HG02623 (cell line): Measurements from ENCODE around the gene MAPK4.
"Not testable (repeated sequence)": the region's sequence is repeated elsewhere in the genome, so short reads cannot be mapped to it uniquely, and the experiment has no call there.

ENCODE experiments used
- ATAC-seq: cut with Tn5 transposase; IDR thresholded peaks from one replicate; pipeline ENCODE4 v1.9.1; 2021; ENCODE audit warnings: moderate library complexity; ENCODE audit not compliant: unreplicated experiment

The MAPK4 gene

DNA sequence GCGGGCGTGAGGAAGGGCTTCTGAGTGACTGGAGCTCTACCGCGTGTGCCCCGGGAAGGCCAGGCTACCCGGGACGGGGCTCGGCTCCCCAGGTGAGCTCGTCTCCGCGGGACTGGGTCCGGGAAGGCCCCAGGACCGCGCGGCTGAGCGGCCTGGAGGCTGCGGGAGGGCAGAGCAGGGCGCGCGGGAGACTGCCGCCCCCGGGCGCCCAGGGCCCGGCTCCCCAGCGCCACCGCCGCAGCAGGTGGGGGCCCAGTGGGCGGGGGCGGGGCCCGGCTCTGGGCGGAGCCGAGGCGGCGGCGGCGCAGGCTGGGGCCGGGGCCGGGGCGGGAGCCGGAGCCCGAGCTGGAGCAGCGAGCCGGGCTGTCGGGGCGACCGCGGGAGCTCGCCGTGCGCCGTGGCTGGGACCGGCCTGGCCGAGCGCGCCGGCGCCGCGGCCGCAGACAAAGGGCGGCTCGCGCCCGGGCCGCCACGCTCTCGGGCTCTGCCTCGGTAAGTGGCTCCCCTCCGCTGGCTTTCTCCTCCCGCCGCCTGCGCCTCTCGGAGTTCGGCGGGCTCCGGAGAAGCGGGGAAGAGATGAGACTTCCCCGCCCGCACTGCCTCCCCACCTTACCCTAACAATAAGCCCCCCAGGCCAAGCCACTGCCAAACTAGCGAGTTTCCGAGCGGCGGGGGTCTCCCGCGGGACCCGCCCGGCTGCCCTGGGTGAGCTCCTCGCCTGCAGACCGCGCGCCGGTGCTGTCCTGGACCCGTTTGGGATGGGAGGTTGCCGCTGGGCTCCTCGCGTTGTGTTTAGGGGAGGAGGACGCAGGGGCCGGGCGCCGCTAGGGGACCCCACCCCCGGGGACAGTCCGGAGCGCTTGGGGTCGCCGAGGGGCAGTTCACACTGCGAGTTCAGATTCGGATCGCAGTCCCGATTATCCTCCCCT lies at the start of gene MAPK4:
Gene MAPK4 (plus strand): TSS at position 336 of the 929 bp plus-strand sequence. CDS start 103,872 bp downstream, outside the sequence.
- ATAC-seq, result peak; percentile 48

- ATAC-seq, result not testable (repeated sequence)
Observed at GRCh38 chr18:50517277-50517676, 42.6 kb upstream of the MAPK4 start.

- no peak for ATAC-seq
Observed at GRCh38 chr18:50518787-50519546, 40.9 kb upstream of the MAPK4 start.

DNA sequence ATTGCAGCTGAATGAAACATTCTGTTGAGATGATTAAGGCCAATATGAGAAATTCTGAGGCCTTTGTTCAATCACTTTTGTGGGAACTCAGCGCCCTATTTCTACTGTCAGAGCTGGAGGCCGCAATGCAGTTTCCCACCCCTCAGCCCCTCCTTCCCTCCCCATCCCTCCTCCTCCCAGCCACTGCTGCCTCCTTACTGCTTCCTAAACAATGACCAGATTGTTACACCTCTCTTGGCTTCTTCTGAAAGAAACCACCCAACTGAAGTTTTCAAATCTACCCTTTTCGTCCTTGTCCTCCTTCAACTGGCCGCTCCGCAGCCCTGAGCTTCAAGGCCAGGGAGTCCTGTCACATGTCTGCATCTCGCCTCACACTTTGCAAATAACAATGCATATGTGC lies 36.7 kb upstream of the MAPK4 start:
- ATAC-seq, result no peak

DNA sequence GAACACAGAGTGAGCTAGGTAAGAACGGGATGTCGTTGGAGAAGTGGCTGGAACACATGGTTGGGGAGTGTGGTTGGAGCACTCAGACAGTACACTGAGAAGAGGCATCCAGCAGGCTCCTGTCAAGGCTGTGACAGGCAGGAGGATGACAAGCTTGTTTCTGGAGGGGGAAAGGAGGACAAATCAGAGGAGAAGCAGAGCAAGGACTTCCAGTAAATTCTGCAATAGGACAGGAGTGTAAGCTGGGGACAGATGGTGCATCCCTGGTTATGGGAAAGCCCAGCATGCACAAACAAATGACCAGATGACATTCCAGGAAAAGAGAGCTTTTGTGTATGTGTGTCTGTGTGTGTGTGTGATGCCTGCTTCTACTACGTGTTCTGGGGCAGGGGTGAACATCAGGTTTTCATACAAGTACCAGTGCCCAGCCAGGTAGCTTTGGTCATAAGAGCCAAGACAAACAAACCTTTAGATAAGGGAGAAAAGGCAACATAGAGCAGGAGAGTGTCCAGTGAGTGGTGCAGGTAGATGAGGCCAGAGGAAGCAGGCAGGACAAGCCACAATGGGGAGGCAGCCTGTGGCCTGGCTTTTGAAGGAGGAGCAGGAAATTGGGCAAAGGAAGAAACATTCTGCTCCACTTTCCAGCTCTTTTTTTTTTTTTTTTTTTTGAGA lies 32.1 kb upstream of the MAPK4 start:
- no peak for ATAC-seq

- no peak for ATAC-seq
Observed at GRCh38 chr18:50528806-50529205, 31.1 kb upstream of the MAPK4 start.

DNA sequence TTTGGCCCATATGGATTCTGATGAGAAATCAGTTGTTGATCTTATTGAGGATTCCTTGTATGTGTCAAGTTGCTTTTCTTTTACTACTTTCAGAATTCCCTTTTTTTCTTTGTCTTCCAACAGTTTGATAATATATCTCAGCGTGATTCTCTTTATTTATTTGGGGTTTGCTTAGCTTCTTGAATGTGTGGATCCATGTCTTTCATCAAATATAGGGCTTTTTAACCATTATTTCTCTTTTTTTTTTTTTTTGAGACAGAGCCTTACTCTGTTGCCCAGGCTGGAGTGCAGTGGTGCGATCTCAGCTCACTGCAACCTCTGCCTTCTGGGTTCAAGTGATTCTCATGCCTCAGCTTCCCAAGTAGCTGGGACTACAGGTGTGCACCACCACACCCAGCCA lies 26.1 kb upstream of the MAPK4 start:
- not testable (repeated sequence) for ATAC-seq

DNA sequence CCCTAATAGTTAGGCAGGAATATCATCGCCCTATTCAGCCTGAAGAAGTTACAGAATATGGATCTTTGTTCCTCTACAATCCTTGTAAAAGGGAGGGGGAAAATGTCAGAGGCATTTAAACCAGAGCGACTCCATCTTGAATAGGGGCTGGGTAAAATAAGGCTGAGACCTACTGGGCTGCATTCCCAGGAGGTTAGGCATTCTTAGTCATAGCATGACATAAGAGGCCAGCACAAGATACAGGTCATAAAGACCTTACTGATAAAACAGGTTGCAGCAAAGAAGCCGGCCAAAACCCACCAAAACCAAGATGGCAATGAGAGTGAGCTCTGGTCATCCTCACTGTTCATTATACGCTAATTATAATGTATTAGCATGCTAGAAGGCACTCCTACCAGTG lies 15.4 kb upstream of the MAPK4 start:
- ATAC-seq, result not testable (repeated sequence)

- ATAC-seq, result no peak
Observed at GRCh38 chr18:50545936-50546335, 14.0 kb upstream of the MAPK4 start.

DNA sequence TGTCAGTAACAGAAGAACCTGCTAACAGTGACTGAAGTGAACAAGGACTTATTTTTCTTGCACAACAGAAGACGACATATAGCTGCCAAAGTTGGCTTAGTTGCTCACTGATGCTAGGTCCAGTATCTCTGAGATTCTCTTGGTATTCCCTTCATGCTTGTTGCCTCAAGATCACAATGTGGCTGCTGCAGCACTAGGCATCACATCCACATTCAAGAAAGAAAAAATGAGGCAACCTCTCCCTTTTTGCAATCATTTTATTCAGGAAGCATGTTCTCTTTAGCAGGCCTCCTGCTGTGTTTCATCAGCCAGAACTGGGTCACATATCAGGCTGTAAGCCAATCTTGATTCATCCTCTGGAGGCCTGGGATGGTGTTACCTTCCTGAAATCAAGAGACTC lies 11.7 kb upstream of the MAPK4 start:
- no peak for ATAC-seq

DNA sequence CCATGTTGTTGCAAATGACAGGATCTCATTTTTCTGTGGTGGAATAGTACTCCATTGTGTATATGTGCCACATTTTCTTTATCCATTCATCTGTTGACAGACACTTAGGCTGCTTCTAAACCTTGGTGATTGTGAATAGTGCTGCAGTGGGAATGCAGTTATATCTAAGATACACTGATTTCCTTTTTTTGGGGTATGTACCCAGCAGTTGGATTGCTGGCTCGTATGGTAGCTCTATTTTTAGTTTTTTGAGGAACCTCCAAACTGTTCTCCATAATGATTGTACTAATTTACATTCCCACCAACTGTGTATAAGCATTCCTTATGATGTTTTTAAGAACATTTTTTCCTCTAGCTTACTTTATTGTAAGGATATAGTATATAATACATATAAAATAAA lies 8.2 kb upstream of the MAPK4 start:
- not testable (repeated sequence) for ATAC-seq

- ATAC-seq, result no peak
Observed at GRCh38 chr18:50558157-50558556, 1.7 kb upstream of the MAPK4 start.

- ATAC-seq, result no peak
Observed at GRCh38 chr18:50558948-50559751, 737 bp upstream of the MAPK4 start.

- no peak for ATAC-seq
Observed at GRCh38 chr18:50560681-50561629, 1.1 kb downstream of the MAPK4 start.

- not testable (repeated sequence) for ATAC-seq
Observed at GRCh38 chr18:50562258-50562657, 2.4 kb downstream of the MAPK4 start.

GRCh38 chr18:50562686-50563085 lies 2.8 kb downstream of the MAPK4 start:
- ATAC-seq, result no peak

DNA sequence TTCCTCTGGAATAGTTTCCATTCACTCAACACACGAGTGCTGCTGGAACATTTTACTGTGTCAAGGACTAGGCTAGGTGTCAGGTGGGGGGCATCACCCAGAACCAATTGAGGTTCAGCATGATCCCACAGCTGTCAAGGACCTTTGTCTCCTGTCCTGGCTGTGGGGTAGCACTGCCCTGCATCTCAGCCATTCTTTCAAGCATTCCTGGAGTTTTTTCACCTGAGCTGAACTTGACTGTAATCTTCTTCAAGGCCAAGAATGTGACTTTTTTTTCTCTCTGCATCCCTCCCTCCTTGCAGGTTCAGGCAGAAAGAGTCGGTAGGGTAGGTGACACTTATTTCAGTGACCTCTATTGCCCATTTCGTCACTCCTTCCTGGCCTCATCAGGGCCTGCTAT lies 3.5 kb downstream of the MAPK4 start:
- ATAC-seq, result no peak

DNA sequence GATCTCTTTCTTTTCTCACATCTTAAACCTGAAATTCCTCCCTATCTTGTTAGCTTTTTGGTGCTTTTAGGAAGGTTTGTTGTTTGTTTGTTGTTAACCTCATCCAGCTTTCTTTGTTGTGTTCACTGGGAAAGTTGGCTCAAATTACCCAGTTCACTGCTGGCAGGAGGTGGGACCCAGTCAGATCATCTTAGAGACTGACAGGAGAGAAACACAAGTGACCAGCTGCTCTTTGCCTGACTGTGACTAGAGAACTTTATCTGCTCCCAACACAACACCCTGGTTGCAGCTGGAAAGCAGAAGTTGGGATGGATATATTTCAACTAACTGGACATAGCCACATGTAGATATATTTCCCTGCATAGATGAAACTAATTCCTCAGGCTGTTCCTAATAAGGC lies 10.0 kb downstream of the MAPK4 start:
- no peak for ATAC-seq

GRCh38 chr18:50571606-50572005 lies 11.7 kb downstream of the MAPK4 start:
- no peak for ATAC-seq
